Erythroblast (primary cell): ENCODE measurements around the gene CFI.
"Not testable (repeated sequence)": the region's sequence is repeated elsewhere in the genome, so short reads cannot be mapped to it uniquely, and the experiment has no call there.

Source experiments
- GATA1 ChIP-seq: IDR thresholded peaks from 2 replicates; pipeline ENCODE4 v1.6.1; 2011; ENCODE audit warnings: low read depth, mild to moderate bottlenecking, control low read depth, low read length, moderate library complexity
- POLR2A ChIP-seq: IDR thresholded peaks from 2 replicates; pipeline ENCODE4 v1.6.1; 2011; ENCODE audit warnings: mild to moderate bottlenecking, low read length

DNA sequence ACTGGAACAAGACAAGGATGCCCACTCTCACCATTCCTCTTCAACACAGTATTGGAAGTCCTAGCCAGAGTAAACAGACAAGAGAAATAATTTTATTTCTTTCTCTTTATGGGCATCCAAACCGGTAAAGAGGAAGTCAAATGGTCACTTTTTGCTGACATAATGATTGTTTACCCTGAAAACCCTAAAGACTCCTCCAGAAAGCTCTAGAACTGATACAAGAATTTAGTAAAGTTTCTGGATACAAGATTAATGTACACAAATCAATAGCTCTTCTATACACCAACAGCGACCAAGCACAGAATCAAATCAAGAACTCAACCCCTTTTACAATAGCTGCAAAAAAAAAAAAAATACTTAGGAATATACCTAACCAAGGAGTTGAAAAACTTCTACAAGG is 19.7 kb downstream of the CFI start:
- not testable (repeated sequence) for TF ChIP-seq POLR2A, GATA1
